ENCODE data around the gene FBXL4.

Gene FBXL4

DNA sequence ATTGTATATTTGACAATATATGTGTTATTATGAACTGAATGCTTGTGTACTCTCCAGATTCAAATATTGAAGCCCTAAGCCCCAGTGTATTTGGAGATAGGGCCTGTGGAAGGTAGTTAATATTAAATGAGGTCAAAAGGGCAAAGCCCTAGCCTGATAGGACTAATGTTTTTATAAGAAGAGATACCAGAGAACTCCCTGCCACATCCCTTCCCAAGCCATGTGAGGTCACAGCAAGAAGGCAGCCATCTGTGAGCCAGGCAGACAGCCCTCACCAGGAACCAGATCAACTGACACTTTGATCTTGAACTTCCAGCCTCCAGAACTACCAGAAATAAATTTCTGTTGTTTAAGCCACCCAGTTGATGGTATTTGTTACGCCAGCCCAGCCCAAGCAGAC is 36.4 kb upstream of the FBXL4 start:
- H3K27me3 ChIP-seq: no peaks in the 10 kb centered on the region
- no peak overlapping the region for H3K27ac ChIP-seq
- TF ChIP-seq, protein P1, sequence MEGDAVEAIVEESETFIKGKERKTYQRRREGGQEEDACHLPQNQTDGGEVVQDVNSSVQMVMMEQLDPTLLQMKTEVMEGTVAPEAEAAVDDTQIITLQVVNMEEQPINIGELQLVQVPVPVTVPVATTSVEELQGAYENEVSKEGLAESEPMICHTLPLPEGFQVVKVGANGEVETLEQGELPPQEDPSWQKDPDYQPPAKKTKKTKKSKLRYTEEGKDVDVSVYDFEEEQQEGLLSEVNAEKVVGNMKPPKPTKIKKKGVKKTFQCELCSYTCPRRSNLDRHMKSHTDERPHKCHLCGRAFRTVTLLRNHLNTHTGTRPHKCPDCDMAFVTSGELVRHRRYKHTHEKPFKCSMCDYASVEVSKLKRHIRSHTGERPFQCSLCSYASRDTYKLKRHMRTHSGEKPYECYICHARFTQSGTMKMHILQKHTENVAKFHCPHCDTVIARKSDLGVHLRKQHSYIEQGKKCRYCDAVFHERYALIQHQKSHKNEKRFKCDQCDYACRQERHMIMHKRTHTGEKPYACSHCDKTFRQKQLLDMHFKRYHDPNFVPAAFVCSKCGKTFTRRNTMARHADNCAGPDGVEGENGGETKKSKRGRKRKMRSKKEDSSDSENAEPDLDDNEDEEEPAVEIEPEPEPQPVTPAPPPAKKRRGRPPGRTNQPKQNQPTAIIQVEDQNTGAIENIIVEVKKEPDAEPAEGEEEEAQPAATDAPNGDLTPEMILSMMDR (IDR thresholded peaks at IDR 0.05): no peak
- H3K4me3 ChIP-seq (ENCODE audit: low read depth in 1 of 2, low read length in 1 of 2): no peak overlapping the region
- H3K36me3 ChIP-seq: no peaks in the 10 kb centered on the region
- no peaks in the 10 kb centered on the region for H3K4me1 ChIP-seq (ENCODE audit: control insufficient read depth in 1 of 2, insufficient read depth in 1 of 2, low read depth in 1 of 2, low read length in 1 of 2)
- H3K9me3 ChIP-seq: no peaks in the 10 kb centered on the region

DNA sequence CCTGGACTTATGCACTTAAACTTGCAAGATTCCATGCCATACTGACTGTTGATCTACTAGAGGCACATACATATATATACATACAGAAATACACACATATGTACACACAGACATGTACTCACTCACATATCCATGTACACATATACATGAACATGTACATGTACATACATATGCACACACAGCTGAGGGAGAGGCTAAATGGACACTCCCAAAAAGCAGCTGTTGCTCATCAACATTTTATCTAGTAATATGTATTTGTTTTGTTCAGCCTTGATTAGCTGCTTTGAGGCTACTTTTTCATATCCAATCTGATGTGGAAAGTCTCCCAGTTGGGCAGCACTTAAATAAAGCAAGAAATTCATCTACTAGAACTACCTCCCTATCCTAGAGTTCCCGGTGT is 33.7 kb upstream of the FBXL4 start:
- Histone ChIP-seq H3K4me3 (ENCODE audit: low read depth in 1 of 2, low read length in 1 of 2) (no peak overlapping the region), H3K27me3 (no peaks in the 10 kb centered on the region), H3K9me3 (no peaks in the 10 kb centered on the region), H3K36me3 (no peaks in the 10 kb centered on the region), H3K4me1 (ENCODE audit: control insufficient read depth in 1 of 2, insufficient read depth in 1 of 2, low read depth in 1 of 2, low read length in 1 of 2) (peaks cover 23 to 26% of the 10 kb centered on the region in 2 experiments), H3K27ac (no peak overlapping the region)
- TF ChIP-seq, protein P1 (IDR thresholded peaks at IDR 0.05): no peak

DNA sequence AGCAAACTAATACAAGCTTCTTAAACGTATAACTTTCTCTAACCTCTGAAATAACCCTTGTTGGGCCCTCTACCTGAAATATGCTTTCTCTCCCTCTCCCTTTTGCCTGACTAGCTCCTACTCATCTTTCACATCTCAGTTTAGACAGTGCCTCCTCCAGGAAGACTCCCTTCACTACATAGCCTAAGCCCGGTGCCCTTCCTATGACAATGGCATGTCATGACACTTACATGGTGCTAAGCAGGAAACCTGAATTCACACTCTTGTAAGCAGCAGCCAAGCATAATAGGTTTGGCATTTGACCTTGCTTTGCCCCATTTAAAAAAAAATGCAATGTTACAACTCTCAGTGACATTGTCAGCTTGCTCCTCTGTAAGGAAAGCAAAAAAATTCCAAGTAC is 33.1 kb upstream of the FBXL4 start:
- H3K4me3 ChIP-seq (ENCODE audit: low read depth in 1 of 2, low read length in 1 of 2): no peak overlapping the region
- no peaks in the 10 kb centered on the region for H3K36me3 ChIP-seq
- no peaks in the 10 kb centered on the region for H3K9me3 ChIP-seq
- H3K4me1 ChIP-seq (ENCODE audit: control insufficient read depth in 1 of 2, insufficient read depth in 1 of 2, low read depth in 1 of 2, low read length in 1 of 2): peaks cover 29 to 33% of the 10 kb centered on the region in 2 experiments
- H3K27ac ChIP-seq: no peak overlapping the region
- no peaks in the 10 kb centered on the region for H3K27me3 ChIP-seq
- TF ChIP-seq, protein P1 (IDR thresholded peaks at IDR 0.05): no peak

DNA sequence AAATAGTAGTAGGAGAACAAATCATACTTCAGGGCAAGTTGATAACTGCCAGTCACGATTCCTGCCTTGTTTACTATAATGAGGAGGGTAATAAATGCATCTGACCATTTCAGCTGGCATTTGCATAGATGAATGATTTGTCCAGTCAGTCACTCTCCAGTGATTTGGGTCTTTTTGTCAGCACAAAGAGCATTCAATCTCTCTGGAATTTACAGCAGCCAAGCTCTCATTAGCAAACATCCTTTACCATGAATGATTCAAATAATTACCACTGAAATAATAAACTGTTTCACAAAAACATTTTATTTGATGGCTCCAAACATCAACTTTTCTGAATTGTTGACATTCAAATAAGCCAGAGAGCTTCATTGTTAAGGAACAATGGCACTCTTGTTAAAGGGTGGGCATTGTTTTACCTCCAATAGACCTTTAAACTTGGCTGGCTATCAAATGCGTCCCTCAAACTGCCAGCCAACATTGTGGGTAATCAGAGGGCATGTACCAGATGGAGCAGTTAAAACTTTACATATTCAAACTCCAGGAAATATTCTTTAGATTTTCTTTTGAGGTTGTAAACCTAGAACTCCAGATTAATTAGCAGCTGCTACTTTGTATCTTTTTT is 30.0 kb upstream of the FBXL4 start:
- Histone ChIP-seq H3K36me3 (no peaks in the 10 kb centered on the region), H3K4me1 (ENCODE audit: control insufficient read depth in 1 of 2, insufficient read depth in 1 of 2, low read depth in 1 of 2, low read length in 1 of 2) (peaks cover 43 to 46% of the 10 kb centered on the region in 2 experiments)
- TF ChIP-seq, protein P1 (IDR thresholded peaks at IDR 0.05): no peak

DNA sequence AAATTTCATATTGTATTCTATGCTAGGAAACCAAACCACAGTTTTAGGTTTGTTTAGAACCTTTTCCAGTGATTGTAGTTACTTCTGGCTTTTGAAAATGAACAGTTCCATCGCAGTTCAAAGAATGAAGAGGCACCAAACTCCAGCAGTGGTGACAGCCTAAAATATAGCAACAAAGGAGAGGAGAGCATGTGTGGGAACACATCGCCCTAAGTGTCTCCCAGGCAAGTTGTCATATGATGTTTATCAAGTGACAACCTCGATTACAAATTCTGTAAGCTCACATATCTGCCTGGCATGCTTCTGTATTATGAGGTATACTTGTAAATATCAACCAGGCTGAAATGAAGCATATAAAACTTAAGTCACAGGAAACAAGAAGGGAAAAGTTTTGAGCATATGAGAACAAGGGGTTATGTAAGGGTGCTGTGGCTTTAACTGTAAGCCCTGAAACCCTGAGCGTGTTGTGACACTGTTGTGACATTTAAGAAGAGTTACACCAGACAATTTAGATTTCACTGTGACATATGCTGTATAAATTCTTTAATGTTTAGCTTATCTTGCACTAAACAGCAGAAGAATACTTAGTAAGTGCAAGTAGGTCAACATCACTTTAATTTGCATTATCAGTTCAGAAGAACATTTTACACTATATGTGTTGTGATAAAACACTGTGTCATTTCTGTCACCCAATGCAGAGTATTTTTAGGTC is 29.1 kb upstream of the FBXL4 start:
- H3K36me3 ChIP-seq: no peaks in the 10 kb centered on the region
- H3K27ac ChIP-seq: peak overlapping the region; percentile 71
- no peak overlapping the region for H3K4me3 ChIP-seq (ENCODE audit: low read depth in 1 of 2, low read length in 1 of 2)
- no peaks in the 10 kb centered on the region for H3K9me3 ChIP-seq
- H3K4me1 ChIP-seq (ENCODE audit: control insufficient read depth in 1 of 2, insufficient read depth in 1 of 2, low read depth in 1 of 2, low read length in 1 of 2): peaks cover 43 to 46% of the 10 kb centered on the region in 2 experiments
- TF ChIP-seq, protein P1 (IDR thresholded peaks at IDR 0.05): no peak
- H3K27me3 ChIP-seq: no peaks in the 10 kb centered on the region

More for the DNA sequence above, 30.0 kb upstream of the FBXL4 start:
- no peaks in the 10 kb centered on the region for H3K27me3 ChIP-seq
- H3K9me3 ChIP-seq: no peaks in the 10 kb centered on the region
- no peak overlapping the region for H3K4me3 ChIP-seq (ENCODE audit: low read depth in 1 of 2, low read length in 1 of 2)
- peak overlapping the region; percentile 71 for H3K27ac ChIP-seq
